ENCODE measurements around the gene HNRNPL. TPM values are rescaled to one million over a fixed set of nuclear protein-coding genes. Genes with fewer than 3 reads are reported as not detected.

The HNRNPL gene
- total RNA-seq, 1 experiment from 2014 or later: 710 TPM

DNA sequence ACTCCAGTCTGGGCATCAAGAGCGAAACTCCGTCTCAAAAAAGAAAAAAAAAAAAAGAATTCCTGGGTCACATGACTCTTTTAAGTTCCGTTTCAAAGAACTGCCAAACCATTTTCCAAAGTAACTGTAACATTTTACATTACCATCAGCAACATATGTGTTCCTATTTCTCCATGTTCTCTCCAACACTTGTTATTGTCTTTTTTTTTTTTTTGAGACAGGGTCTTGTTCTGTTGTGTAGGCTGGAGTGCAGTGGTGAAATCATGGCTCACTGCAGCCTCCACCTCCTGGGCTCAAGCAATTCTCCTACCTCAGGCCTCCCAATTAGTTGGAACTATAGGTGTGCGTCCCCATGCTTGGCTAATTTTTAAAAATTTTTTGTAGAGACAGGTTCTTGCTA, 54.2 kb downstream of the HNRNPL start:
- TF ChIP-seq, protein P1, sequence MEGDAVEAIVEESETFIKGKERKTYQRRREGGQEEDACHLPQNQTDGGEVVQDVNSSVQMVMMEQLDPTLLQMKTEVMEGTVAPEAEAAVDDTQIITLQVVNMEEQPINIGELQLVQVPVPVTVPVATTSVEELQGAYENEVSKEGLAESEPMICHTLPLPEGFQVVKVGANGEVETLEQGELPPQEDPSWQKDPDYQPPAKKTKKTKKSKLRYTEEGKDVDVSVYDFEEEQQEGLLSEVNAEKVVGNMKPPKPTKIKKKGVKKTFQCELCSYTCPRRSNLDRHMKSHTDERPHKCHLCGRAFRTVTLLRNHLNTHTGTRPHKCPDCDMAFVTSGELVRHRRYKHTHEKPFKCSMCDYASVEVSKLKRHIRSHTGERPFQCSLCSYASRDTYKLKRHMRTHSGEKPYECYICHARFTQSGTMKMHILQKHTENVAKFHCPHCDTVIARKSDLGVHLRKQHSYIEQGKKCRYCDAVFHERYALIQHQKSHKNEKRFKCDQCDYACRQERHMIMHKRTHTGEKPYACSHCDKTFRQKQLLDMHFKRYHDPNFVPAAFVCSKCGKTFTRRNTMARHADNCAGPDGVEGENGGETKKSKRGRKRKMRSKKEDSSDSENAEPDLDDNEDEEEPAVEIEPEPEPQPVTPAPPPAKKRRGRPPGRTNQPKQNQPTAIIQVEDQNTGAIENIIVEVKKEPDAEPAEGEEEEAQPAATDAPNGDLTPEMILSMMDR (conservative IDR thresholded peaks at IDR 0.05): no peak
- no peaks in the 10 kb centered on the region for H3K27me3 ChIP-seq (ENCODE audit: insufficient read depth, low read length)
- no peaks in the 10 kb centered on the region for H3K23me2 ChIP-seq (ENCODE audit: insufficient read length, low read depth, low read length, poor library complexity, severe bottlenecking)
- H3K36me3 Mint-ChIP-seq (ENCODE audit: insufficient read depth in 1 of 3, low read depth in 3 of 3): 0 out of 7 replicates have a peak, but pooled peaks cover 0 to 4% (median 0%) of the 10 kb centered on the region in 3 experiments
- no peak overlapping the region for H2BK120ac ChIP-seq (ENCODE audit: low read depth, low read length, poor library complexity, severe bottlenecking)
- H4K20me1 ChIP-seq (ENCODE audit: control insufficient read depth, insufficient read depth, insufficient read length): no peaks in the 10 kb centered on the region
- no peak overlapping the region for H2BK12ac ChIP-seq (ENCODE audit: insufficient read length, low read depth, low read length)
- H2BK20ac ChIP-seq (ENCODE audit: low read depth, low read length, poor library complexity, severe bottlenecking): no peak overlapping the region
- H3K9me3 Mint-ChIP-seq: peaks cover 2 to 11% of the 10 kb centered on the region in 2 experiments; a peak in 3 of 5 replicates
- no peak for DNase-seq
- no peak overlapping the region for H4K5ac ChIP-seq (ENCODE audit: insufficient read length, low read depth, low read length)
- H3K27ac Mint-ChIP-seq: no peak overlapping the region
- H3K4me2 ChIP-seq (ENCODE audit: insufficient read depth, insufficient read length, low read length): no peak overlapping the region
- H4K8ac ChIP-seq (replicated peaks; ENCODE audit: insufficient read length, low read depth, low read length): no peak overlapping the region
- H3T11ph ChIP-seq (ENCODE audit: low read length): no peak overlapping the region
- no peaks in the 10 kb centered on the region for H3K9me3 ChIP-seq (ENCODE audit: control insufficient read depth, low read depth, low read length)
- H3K56ac ChIP-seq (ENCODE audit: insufficient read length, low read depth, low read length): no peak overlapping the region
- H2AFZ ChIP-seq (ENCODE audit: low read length): no peak overlapping the region
- no peak overlapping the region for H3K4me3 Mint-ChIP-seq
- no peak overlapping the region for H2AK5ac ChIP-seq (ENCODE audit: insufficient read length, low read length)
- H3K4ac ChIP-seq (ENCODE audit: low read depth, low read length): no peak overlapping the region
- peaks cover 2% of the 10 kb centered on the region; the same call in 1 of the 2 replicates for H3K27me3 Mint-ChIP-seq (ENCODE audit: low read depth)
- H3K9ac ChIP-seq (ENCODE audit: extremely low read depth, insufficient read length, low read length): no peak overlapping the region
- no peak overlapping the region for H2BK5ac ChIP-seq (ENCODE audit: insufficient read length, low read length)
- WGBS (ENCODE audit: extremely low coverage, insufficient read length, low lambda C conversion rate): no CpG with 5 or more reads among the region's 4 CpGs
- no peak overlapping the region for H3K18ac ChIP-seq (ENCODE audit: insufficient read length, low read depth, low read length)
- H3K4me1 ChIP-seq (ENCODE audit: insufficient read depth, low read length): 0 out of 2 replicates have a peak, but pooled peaks cover 3% of the 10 kb centered on the region
- H3K79me1 ChIP-seq (ENCODE audit: insufficient read depth, low read depth, low read length, poor library complexity, severe bottlenecking): no peaks in the 10 kb centered on the region
- peaks cover 5 to 8% of the 10 kb centered on the region in 2 experiments; a peak in 3 of 4 replicates for H3K4me1 Mint-ChIP-seq
- no peak overlapping the region for H2BK15ac ChIP-seq (ENCODE audit: low read depth, low read length)
- H3K23ac ChIP-seq (ENCODE audit: insufficient read length, low read depth, low read length): no peak overlapping the region
- H4K91ac ChIP-seq (ENCODE audit: insufficient read length, low read depth, low read length): no peak overlapping the region
- no peak overlapping the region for H3K14ac ChIP-seq (ENCODE audit: insufficient read depth, low read length)
- H3K27ac ChIP-seq (ENCODE audit: insufficient read length, low read depth, low read length): no peak overlapping the region
- no peaks in the 10 kb centered on the region; the same call in 1 of the 2 replicates for H3K79me2 ChIP-seq (ENCODE audit: insufficient read depth, low read length)
